ENCODE measurements around the gene FUT8.

The FUT8 gene

DNA sequence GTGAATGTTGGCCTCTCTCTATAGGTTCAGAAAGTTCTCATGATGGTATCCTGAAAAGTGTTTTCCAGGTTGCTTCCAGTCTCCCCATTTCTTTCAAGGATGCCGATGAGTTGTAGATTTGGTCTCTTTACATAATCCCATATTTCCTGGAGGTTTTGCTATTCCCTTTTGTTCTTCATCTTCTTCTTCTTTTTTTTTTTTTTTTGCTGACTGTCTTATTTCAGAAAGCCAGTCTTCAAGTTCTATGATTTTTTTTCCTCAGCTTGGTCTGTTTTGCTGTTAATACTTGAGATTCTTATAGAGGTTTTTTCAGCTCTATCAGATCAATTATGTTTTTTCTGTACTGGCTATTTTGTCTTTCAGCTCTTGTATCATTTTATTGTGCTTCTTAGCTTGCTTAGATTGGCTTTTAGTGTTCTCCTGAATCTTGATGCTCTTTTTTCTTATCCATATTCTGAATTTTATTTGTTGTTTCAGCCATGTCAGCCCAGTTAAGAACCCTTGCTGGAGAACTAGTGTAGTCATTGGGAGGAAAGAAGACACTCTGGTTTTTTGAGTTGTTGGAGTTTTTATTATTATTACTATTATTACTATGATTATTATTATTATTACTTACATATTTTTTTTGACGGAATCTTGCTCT, 124.4 kb downstream of the FUT8 start:
- Histone ChIP-seq H3K4me1 (ENCODE audit: control insufficient read depth, insufficient read depth, low read length) (no peaks in the 10 kb centered on the region), H3K27me3 (ENCODE audit: control insufficient read depth, insufficient read depth, low read length) (no peaks in the 10 kb centered on the region), H3K9me3 (replicated peaks; ENCODE audit: low read length) (no peaks in the 10 kb centered on the region), H3K4me3 (ENCODE audit: low read length) (no peak overlapping the region), H3K36me3 (ENCODE audit: insufficient read depth, low read length) (no peaks in the 10 kb centered on the region), H3K9ac (ENCODE audit: low read depth, low read length) (no peak overlapping the region), H3K4me2 (ENCODE audit: low read length) (no peak overlapping the region)

DNA sequence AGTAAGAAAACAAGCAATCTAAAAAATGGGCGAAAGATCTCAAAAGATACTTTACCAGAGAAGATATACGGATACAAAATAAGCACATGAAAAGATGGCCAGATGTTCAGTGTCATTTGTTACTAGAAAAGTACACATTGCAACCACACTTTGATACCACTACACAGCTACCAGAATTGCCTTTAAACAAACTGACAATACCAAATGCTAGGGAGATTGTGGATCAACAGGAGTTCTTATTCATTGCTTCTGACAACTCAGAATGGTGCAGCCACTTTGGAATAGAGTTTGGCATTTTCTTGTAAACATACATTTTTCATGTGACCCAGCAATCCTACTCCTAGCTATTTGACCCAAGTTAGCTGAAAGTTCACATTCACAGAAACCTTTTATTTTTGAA, 136.3 kb downstream of the FUT8 start:
- H3K4me2 ChIP-seq (ENCODE audit: low read length) = no peak overlapping the region
- H3K4me1 ChIP-seq (ENCODE audit: control insufficient read depth, insufficient read depth, low read length) = no peaks in the 10 kb centered on the region
- H3K4me3 ChIP-seq (ENCODE audit: low read length) = no peak overlapping the region
- no peaks in the 10 kb centered on the region for H3K36me3 ChIP-seq (ENCODE audit: insufficient read depth, low read length)
- no peak overlapping the region for H3K9ac ChIP-seq (ENCODE audit: low read depth, low read length)
- H3K27me3 ChIP-seq (ENCODE audit: control insufficient read depth, insufficient read depth, low read length) = no peaks in the 10 kb centered on the region
- no peaks in the 10 kb centered on the region for H3K9me3 ChIP-seq (replicated peaks; ENCODE audit: low read length)

DNA sequence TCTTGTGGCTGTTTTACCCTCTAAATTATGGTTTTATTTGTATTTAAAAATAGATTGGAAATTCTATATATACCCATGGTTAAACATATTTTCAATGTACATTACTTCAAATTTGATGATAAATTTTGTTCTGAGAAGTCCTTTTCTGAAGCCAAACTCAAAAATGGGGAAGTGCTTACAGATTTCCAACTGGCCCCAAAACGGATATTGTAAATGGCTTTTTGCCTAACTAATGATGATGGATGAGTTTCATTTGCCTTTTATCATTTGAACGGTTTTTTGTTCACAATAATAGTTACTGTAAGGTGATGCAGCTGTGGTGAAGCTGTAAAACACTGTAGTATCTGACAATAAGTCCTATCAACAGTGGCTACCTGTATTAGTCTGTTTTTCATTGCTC, 136.9 kb downstream of the FUT8 start:
- Histone ChIP-seq H3K9me3 (replicated peaks; ENCODE audit: low read length) (no peaks in the 10 kb centered on the region), H3K9ac (ENCODE audit: low read depth, low read length) (no peak overlapping the region), H3K27me3 (ENCODE audit: control insufficient read depth, insufficient read depth, low read length) (no peaks in the 10 kb centered on the region), H3K4me2 (ENCODE audit: low read length) (no peak overlapping the region), H3K4me1 (ENCODE audit: control insufficient read depth, insufficient read depth, low read length) (no peaks in the 10 kb centered on the region), H3K4me3 (ENCODE audit: low read length) (no peak overlapping the region), H3K36me3 (ENCODE audit: insufficient read depth, low read length) (no peaks in the 10 kb centered on the region)

DNA sequence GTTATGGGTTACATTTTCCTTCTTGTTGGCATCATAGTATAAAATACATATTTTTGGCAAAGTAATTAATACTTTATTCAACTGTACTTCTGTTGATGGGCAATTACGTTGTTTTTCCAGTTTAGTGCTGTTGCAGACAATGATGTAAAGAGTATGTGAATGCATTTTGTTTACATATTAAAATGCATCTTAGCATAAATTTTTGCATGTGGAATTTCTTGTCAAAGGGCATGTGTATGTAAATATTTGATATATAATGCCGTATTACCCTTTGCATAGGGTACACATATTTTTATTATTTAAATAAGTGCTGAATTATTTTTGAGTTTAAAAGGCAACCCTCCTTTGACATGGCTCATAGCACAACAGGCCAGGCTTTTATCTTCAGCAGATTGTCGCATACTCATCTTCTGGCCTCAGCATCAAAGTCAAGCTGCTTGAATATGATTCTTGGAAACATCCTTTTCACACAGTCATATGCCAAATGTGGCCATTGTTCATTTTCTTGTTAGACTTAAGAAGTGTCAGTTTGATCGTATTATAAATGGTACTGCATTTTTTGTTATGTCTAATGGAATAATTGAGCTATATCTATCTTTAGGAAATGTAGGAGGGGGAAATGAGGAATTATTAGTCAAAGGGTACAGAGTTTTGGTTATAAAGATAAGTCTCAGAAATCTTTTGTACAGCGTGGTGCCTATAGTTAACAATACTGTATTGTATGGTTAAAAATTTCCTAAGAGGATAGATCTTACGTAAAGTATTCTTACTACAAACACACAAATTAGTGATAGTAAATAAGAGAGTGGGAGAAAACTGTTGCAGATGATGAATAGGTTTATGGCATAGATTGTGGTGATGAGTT, 138.5 kb downstream of the FUT8 start:
- Histone ChIP-seq H3K9me3 (replicated peaks; ENCODE audit: low read length) (no peaks in the 10 kb centered on the region), H3K36me3 (ENCODE audit: insufficient read depth, low read length) (no peaks in the 10 kb centered on the region), H3K4me1 (ENCODE audit: control insufficient read depth, insufficient read depth, low read length) (no peaks in the 10 kb centered on the region), H3K4me2 (ENCODE audit: low read length) (no peak overlapping the region), H3K9ac (ENCODE audit: low read depth, low read length) (no peak overlapping the region), H3K27me3 (ENCODE audit: control insufficient read depth, insufficient read depth, low read length) (no peaks in the 10 kb centered on the region), H3K4me3 (ENCODE audit: low read length) (no peak overlapping the region)

DNA sequence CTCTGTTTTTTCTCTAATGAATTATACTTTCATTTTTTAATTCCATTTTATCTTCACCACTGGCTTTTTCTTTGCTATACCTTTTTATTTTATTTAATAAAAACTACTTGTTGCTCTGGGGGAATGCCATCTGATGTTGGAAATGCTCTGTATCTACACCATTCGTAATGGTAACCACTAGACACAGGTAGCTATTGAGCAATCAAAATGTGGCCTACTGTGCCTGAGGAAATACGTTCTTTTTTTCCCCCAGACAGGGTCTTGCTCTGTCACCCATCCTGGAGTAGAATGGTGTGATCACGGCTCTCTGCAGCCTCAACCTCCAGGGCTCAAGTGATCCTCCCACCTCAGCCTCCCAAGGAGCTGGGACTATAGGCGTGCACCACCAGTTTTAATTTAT, 140.2 kb downstream of the FUT8 start:
- H3K4me3 ChIP-seq (ENCODE audit: low read length) = no peak overlapping the region
- no peaks in the 10 kb centered on the region for H3K4me1 ChIP-seq (ENCODE audit: control insufficient read depth, insufficient read depth, low read length)
- no peak overlapping the region for H3K9ac ChIP-seq (ENCODE audit: low read depth, low read length)
- H3K27me3 ChIP-seq (ENCODE audit: control insufficient read depth, insufficient read depth, low read length) = no peaks in the 10 kb centered on the region
- no peak overlapping the region for H3K4me2 ChIP-seq (ENCODE audit: low read length)
- H3K36me3 ChIP-seq (ENCODE audit: insufficient read depth, low read length) = no peaks in the 10 kb centered on the region
- H3K9me3 ChIP-seq (replicated peaks; ENCODE audit: low read length) = no peaks in the 10 kb centered on the region

DNA sequence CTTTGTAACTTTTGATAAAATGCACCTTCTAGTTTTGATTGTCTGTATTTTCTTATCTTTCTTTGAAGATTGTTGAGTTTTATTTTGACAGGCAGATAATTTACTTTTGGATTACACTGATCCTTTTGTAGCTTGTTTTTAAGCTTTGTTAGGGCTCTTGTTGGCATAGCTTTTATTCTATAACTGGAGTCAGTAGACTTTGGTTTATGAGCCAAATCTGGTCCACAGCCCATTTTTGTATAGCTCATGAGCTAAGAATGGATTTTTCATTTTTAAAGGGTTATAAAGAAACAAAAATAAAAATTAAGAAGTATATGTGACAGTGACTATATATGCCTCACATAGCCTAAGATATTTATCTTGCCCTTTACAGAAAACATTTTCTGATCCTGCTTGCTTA, 142.3 kb downstream of the FUT8 start:
- Histone ChIP-seq H3K36me3 (ENCODE audit: insufficient read depth, low read length) (no peaks in the 10 kb centered on the region), H3K9ac (ENCODE audit: low read depth, low read length) (no peak overlapping the region), H3K4me2 (ENCODE audit: low read length) (no peak overlapping the region), H3K4me1 (ENCODE audit: control insufficient read depth, insufficient read depth, low read length) (no peaks in the 10 kb centered on the region), H3K9me3 (replicated peaks; ENCODE audit: low read length) (no peaks in the 10 kb centered on the region), H3K4me3 (ENCODE audit: low read length) (no peak overlapping the region), H3K27me3 (ENCODE audit: control insufficient read depth, insufficient read depth, low read length) (no peaks in the 10 kb centered on the region)

DNA sequence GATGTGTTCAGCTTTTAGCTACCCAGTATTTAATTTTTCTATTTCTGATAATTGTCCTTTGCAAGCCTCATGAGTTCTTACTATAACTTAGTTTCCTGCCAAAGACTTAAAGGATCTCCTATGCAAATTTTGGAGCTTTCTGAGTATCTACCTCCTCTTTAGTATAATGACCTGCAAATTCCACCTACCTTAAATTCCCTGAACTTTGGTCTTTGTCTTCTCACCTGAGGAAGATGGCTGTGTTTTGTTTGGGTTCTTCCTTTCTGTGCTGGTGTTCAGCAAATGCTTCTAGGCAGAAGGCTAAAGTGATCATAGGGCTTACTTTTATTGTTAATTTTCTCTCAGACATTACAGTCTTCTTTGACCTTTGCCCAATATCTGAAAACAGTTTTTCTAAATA, 142.8 kb downstream of the FUT8 start:
- no peaks in the 10 kb centered on the region for H3K4me1 ChIP-seq (ENCODE audit: control insufficient read depth, insufficient read depth, low read length)
- no peak overlapping the region for H3K4me3 ChIP-seq (ENCODE audit: low read length)
- no peaks in the 10 kb centered on the region for H3K27me3 ChIP-seq (ENCODE audit: control insufficient read depth, insufficient read depth, low read length)
- H3K9me3 ChIP-seq (replicated peaks; ENCODE audit: low read length) = no peaks in the 10 kb centered on the region
- no peaks in the 10 kb centered on the region for H3K36me3 ChIP-seq (ENCODE audit: insufficient read depth, low read length)
- H3K9ac ChIP-seq (ENCODE audit: low read depth, low read length) = no peak overlapping the region
- H3K4me2 ChIP-seq (ENCODE audit: low read length) = no peak overlapping the region

DNA sequence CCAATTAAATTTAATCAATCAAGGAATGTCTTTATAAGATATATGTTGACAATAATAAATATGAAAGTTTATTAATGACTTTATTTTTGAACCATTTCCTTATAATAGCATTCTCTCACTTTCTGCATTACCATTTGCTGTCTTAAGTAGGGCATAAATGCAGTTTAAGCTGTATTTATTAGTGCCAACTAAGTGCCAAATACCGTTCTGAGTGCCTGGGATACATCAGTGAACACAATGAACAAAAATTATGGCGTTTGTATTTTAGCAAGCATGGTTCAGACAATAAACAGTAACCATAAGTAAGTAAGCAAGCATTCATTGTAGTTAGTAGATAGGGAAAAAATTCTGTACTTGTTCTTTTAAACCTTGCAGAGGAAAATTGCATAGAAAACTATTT, 145.8 kb downstream of the FUT8 start:
- H3K9me3 ChIP-seq (replicated peaks; ENCODE audit: low read length) = no peaks in the 10 kb centered on the region
- no peaks in the 10 kb centered on the region for H3K4me1 ChIP-seq (ENCODE audit: control insufficient read depth, insufficient read depth, low read length)
- H3K9ac ChIP-seq (ENCODE audit: low read depth, low read length) = no peak overlapping the region
- no peaks in the 10 kb centered on the region for H3K36me3 ChIP-seq (ENCODE audit: insufficient read depth, low read length)
- H3K4me3 ChIP-seq (ENCODE audit: low read length) = no peak overlapping the region
- H3K4me2 ChIP-seq (ENCODE audit: low read length) = no peak overlapping the region
- H3K27me3 ChIP-seq (ENCODE audit: control insufficient read depth, insufficient read depth, low read length) = no peaks in the 10 kb centered on the region

DNA sequence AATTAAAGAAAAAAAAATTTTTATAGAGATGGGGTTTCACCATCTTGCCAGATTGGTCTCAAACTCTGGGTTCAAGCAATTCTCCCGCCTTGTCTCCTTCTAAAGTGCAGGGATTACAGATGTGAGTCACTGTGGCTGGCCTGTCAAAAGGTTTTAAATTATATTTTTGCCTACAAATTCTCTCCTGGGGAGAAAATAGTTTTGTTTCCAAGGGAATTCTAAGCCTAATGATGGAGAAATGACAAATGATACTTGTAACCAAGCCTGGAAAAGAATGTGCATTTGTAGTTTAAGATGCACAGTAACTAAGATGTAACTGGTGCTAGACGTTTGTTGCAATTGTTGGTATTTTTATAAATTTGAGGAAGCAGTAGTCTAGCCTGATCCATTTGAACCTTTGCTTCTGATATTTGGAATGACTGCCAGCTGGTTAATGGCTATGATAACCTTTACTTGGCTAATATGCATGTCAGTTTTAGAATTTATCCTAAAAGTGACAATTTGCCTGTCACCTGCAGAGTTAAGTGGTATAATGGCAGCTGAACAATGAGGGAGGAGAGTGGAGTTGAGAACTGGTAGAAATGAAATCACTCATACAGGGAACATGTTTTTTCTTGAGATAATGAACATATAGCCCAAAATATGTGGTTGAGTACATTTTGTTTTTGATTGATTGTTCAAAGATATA, 148.0 kb downstream of the FUT8 start:
- H3K4me2 ChIP-seq (ENCODE audit: low read length) = no peak overlapping the region

DNA sequence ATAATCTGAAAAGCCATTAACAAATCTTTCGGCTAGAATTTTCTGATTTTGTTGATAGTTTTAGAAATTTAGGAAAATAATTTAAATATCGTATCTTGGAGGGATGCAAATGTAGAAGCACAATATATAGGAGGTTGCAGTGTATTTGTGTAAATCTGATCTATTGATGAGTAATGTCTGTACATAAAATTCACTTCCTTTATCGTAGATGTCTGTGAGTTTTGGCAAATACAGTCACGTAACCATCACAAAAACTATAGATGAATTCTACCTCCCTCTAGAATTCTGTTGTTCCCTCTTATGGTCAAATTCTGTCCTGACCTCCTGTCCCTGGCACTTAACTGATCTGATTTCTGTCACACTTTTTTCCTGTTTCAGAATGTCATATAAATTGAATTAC, 151.8 kb downstream of the FUT8 start:
- no peaks in the 10 kb centered on the region for H3K27me3 ChIP-seq (ENCODE audit: control insufficient read depth, insufficient read depth, low read length)
- no peaks in the 10 kb centered on the region for H3K36me3 ChIP-seq (ENCODE audit: insufficient read depth, low read length)
- peaks cover 8% of the 10 kb centered on the region for H3K4me1 ChIP-seq (ENCODE audit: control insufficient read depth, insufficient read depth, low read length)
- H3K9ac ChIP-seq (ENCODE audit: low read depth, low read length) = no peak overlapping the region
- no peak overlapping the region for H3K4me3 ChIP-seq (ENCODE audit: low read length)
- no peaks in the 10 kb centered on the region for H3K9me3 ChIP-seq (replicated peaks; ENCODE audit: low read length)
- H3K4me2 ChIP-seq (ENCODE audit: low read length) = no peak overlapping the region

More for the DNA sequence above, 148.0 kb downstream of the FUT8 start:
- Histone ChIP-seq H3K27me3 (ENCODE audit: control insufficient read depth, insufficient read depth, low read length) (no peaks in the 10 kb centered on the region), H3K9ac (ENCODE audit: low read depth, low read length) (no peak overlapping the region), H3K4me1 (ENCODE audit: control insufficient read depth, insufficient read depth, low read length) (no peaks in the 10 kb centered on the region), H3K4me3 (ENCODE audit: low read length) (no peak overlapping the region), H3K9me3 (replicated peaks; ENCODE audit: low read length) (no peaks in the 10 kb centered on the region), H3K36me3 (ENCODE audit: insufficient read depth, low read length) (no peaks in the 10 kb centered on the region)

DNA sequence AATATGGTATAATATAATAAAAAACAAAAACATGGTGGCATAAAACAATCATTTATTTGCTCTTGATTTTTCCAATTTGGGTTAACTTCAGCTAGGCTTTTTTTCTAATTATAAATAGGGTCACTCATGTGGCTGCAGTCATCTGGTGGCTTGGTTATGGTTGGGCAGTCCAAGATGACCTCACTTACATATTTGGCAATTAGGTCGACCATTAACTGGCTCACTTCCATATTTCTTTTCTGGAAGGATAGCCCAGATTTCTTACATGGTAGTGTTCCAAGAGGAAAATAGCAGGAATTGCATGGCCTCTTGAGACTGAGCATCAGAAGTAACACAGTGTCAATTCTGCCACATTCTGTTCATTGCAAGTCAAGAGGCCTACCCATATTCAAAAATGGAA, 153.4 kb downstream of the FUT8 start:
- peaks cover 8% of the 10 kb centered on the region for H3K4me1 ChIP-seq (ENCODE audit: control insufficient read depth, insufficient read depth, low read length)
- H3K36me3 ChIP-seq (ENCODE audit: insufficient read depth, low read length) = no peaks in the 10 kb centered on the region
- no peak overlapping the region for H3K4me2 ChIP-seq (ENCODE audit: low read length)
- H3K9ac ChIP-seq (ENCODE audit: low read depth, low read length) = no peak overlapping the region
- H3K9me3 ChIP-seq (replicated peaks; ENCODE audit: low read length) = no peaks in the 10 kb centered on the region
- no peaks in the 10 kb centered on the region for H3K27me3 ChIP-seq (ENCODE audit: control insufficient read depth, insufficient read depth, low read length)
- no peak overlapping the region for H3K4me3 ChIP-seq (ENCODE audit: low read length)

Measured in skeletal muscle satellite cell (primary cell).